ENCODE results near the gene KIF6.

The KIF6 gene

DNA sequence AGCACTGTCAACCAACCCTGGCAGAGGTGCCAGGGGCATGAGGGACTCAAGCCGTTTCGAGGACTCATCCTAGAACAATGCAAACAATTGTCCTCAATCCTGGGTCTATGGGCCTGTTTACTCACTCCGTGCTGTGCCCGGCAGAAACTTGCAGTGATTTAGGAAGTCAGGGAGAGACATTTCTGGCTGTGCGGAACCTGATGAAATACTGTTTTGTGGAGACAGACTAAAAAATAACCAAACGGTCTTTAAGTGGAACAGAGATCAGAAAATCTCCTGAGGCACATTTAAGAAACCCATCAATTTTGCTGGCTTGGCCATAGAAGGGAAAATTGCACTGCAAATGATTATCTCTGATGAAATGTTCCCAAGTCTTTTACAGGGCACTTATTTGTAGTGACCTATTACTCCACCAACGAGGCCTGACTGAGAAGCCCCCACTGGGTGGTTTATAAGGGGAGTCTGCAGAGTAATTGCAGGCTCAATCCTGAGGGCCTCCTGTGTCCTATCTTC lies 322.9 kb downstream of the KIF6 start (continued):
- TF ChIP-seq, protein P1, sequence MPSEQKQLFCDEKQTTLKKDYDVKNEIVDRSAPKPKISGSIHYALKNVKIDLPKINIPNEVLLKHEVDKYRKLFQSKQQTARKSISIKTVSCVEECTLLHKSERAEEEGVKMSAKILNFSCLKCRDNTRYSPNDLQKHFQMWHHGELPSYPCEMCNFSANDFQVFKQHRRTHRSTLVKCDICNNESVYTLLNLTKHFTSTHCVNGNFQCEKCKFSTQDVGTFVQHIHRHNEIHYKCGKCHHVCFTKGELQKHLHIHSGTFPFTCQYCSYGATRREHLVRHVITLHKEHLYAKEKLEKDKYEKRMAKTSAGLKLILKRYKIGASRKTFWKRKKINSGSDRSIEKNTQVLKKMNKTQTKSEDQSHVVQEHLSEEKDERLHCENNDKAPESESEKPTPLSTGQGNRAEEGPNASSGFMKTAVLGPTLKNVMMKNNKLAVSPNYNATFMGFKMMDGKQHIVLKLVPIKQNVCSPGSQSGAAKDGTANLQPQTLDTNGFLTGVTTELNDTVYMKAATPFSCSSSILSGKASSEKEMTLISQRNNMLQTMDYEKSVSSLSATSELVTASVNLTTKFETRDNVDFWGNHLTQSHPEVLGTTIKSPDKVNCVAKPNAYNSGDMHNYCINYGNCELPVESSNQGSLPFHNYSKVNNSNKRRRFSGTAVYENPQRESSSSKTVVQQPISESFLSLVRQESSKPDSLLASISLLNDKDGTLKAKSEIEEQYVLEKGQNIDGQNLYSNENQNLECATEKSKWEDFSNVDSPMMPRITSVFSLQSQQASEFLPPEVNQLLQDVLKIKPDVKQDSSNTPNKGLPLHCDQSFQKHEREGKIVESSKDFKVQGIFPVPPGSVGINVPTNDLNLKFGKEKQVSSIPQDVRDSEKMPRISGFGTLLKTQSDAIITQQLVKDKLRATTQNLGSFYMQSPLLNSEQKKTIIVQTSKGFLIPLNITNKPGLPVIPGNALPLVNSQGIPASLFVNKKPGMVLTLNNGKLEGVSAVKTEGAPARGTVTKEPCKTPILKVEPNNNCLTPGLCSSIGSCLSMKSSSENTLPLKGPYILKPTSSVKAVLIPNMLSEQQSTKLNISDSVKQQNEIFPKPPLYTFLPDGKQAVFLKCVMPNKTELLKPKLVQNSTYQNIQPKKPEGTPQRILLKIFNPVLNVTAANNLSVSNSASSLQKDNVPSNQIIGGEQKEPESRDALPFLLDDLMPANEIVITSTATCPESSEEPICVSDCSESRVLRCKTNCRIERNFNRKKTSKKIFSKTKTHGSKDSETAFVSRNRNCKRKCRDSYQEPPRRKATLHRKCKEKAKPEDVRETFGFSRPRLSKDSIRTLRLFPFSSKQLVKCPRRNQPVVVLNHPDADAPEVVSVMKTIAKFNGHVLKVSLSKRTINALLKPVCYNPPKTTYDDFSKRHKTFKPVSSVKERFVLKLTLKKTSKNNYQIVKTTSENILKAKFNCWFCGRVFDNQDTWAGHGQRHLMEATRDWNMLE (tag by site-specific recombination; conservative IDR thresholded peaks at IDR 0.05; ENCODE audit: low read depth), result no peak
- TF ChIP-seq ZNF600 (tag by site-specific recombination; IDR thresholded peaks at IDR 0.05) (no peak), YY1 (tag by site-specific recombination; IDR thresholded peaks at IDR 0.05) (no peak), ZNF221 (tag by site-specific recombination; IDR thresholded peaks at IDR 0.05; ENCODE audit: borderline replicate concordance) (no peak)
- TF ChIP-seq, protein P2, sequence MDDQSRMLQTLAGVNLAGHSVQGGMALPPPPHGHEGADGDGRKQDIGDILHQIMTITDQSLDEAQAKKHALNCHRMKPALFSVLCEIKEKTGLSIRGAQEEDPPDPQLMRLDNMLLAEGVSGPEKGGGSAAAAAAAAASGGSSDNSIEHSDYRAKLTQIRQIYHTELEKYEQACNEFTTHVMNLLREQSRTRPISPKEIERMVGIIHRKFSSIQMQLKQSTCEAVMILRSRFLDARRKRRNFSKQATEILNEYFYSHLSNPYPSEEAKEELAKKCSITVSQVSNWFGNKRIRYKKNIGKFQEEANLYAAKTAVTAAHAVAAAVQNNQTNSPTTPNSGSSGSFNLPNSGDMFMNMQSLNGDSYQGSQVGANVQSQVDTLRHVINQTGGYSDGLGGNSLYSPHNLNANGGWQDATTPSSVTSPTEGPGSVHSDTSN (CRISPR knock-in tag; IDR thresholded peaks at IDR 0.05), result no peak
- TF ChIP-seq, protein P3, sequence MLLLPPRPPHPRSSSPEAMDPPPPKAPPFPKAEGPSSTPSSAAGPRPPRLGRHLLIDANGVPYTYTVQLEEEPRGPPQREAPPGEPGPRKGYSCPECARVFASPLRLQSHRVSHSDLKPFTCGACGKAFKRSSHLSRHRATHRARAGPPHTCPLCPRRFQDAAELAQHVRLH (tag by site-specific recombination; IDR thresholded peaks at IDR 0.05), result no peak
- TF ChIP-seq, protein P4, sequence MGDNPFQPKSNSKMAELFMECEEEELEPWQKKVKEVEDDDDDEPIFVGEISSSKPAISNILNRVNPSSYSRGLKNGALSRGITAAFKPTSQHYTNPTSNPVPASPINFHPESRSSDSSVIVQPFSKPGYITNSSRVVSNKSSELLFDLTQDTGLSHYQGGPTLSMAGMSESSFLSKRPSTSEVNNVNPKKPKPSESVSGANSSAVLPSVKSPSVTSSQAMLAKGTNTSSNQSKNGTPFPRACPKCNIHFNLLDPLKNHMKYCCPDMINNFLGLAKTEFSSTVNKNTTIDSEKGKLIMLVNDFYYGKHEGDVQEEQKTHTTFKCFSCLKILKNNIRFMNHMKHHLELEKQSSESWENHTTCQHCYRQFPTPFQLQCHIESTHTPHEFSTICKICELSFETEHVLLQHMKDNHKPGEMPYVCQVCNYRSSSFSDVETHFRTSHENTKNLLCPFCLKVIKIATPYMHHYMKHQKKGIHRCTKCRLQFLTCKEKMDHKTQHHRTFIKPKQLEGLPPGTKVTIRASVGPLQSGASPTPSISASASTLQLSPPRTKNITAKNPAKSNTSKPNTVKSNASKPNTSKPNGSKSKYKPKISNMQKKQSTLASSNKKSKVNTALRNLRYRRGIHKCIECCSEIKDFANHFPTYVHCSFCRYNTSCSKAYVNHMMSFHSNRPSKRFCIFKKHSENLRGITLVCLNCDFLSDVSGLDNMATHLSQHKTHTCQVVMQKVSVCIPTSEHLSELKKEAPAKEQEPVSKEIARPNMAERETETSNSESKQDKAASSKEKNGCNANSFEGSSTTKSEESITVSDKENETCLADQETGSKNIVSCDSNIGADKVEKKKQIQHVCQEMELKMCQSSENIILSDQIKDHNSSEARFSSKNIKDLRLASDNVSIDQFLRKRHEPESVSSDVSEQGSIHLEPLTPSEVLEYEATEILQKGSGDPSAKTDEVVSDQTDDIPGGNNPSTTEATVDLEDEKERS (tag by site-specific recombination; IDR thresholded peaks at IDR 0.05), result no peak
- TF ChIP-seq, protein P5, sequence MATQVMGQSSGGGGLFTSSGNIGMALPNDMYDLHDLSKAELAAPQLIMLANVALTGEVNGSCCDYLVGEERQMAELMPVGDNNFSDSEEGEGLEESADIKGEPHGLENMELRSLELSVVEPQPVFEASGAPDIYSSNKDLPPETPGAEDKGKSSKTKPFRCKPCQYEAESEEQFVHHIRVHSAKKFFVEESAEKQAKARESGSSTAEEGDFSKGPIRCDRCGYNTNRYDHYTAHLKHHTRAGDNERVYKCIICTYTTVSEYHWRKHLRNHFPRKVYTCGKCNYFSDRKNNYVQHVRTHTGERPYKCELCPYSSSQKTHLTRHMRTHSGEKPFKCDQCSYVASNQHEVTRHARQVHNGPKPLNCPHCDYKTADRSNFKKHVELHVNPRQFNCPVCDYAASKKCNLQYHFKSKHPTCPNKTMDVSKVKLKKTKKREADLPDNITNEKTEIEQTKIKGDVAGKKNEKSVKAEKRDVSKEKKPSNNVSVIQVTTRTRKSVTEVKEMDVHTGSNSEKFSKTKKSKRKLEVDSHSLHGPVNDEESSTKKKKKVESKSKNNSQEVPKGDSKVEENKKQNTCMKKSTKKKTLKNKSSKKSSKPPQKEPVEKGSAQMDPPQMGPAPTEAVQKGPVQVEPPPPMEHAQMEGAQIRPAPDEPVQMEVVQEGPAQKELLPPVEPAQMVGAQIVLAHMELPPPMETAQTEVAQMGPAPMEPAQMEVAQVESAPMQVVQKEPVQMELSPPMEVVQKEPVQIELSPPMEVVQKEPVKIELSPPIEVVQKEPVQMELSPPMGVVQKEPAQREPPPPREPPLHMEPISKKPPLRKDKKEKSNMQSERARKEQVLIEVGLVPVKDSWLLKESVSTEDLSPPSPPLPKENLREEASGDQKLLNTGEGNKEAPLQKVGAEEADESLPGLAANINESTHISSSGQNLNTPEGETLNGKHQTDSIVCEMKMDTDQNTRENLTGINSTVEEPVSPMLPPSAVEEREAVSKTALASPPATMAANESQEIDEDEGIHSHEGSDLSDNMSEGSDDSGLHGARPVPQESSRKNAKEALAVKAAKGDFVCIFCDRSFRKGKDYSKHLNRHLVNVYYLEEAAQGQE (tag by site-specific recombination; IDR thresholded peaks at IDR 0.05), result no peak

DNA sequence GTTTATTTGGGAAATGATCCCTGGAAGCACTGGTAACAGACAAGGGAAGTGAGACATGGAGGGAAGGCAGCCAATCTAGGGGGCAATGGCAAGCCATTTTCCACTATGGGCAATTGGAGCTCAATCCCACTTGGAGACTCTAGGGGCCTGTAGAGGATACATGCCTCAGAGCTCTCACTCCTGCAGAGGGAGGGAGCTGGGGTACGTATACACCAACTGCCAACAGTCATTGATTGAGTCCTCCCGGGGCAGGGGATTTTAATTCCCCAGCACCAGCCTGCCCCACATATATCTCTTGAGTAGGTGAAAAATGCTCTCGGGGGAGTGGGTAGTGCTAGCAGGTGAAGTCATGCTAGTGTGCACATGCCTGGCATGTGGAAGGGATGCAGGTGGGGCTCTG lies 323.8 kb downstream of the KIF6 start:
- H3K36me3 ChIP-seq (ENCODE audit: control insufficient read depth in 2 of 2, insufficient read depth in 1 of 2, low read length in 2 of 2), result no peaks in the 10 kb centered on the region
- H3K4me1 ChIP-seq (ENCODE audit: control insufficient read depth, insufficient read depth, low read length), result no peaks in the 10 kb centered on the region
- ChIA-PET CTCF (no interaction called here), POLR2A (no interaction called here)
- TF ChIP-seq ZNF16 (tag by site-specific recombination; IDR thresholded peaks at IDR 0.05; ENCODE audit: low read depth), result no peak
- TF ChIP-seq ZNF37A (tag by site-specific recombination; IDR thresholded peaks at IDR 0.05), result peak; percentile 98
- H3K27ac ChIP-seq (ENCODE audit: extremely low read depth, low read depth, low read length), result no peak overlapping the region
- no peak overlapping the region for H3K4me3 ChIP-seq (ENCODE audit: low read depth, low read length)
- H3K9me3 ChIP-seq (ENCODE audit: control insufficient read depth, insufficient read depth, low read depth, low read length), result no peaks in the 10 kb centered on the region
